GM18873 (cell line): ENCODE measurements around the gene FAM32A.
A peak's percentile ranks its signal among the peaks of the same experiment; 100 is the strongest.

Experiments used
- ATAC-seq: cut with Tn5 transposase; IDR thresholded peaks from one replicate; pipeline ENCODE4 v1.9.1; 2021; ENCODE audit warnings: mild to moderate bottlenecking, moderate library complexity, moderate number of reproducible peaks; ENCODE audit not compliant: unreplicated experiment, low FRiP score

FAM32A gene

DNA sequence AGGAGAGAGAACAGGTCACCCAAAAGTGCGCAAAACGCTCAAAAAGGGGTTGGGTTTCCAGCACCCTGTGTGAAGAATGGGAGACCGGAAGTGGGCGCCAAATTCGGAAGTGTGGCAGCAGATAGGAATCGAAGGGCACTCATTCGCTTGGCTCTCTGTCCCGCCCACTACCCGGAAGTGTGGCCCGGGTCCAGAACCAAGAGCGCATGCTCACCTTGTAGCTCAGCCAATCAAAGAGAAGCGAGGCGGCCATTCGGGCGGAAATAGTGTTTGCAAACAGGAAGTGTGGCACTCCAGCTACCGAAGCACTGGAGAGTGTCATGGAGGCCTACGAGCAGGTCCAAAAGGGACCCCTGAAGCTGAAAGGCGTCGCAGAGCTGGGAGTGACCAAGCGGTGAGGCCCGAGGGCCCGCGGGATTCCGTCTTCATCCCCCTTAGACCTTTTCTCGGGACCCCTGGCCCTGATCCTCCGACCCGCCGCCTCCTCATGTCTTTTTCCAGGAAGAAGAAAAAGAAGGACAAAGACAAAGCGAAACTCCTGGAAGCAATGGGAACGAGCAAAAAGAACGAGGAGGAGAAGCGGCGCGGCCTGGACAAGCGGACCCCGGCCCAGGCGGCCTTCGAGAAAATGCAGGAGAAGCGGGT is at the start of gene FAM32A:
FAM32A (plus strand) TSS at position 288 of the 645 bp plus-strand sequence; CDS start at position 321, 33 bp downstream.
- peak; percentile 85 for ATAC-seq

DNA sequence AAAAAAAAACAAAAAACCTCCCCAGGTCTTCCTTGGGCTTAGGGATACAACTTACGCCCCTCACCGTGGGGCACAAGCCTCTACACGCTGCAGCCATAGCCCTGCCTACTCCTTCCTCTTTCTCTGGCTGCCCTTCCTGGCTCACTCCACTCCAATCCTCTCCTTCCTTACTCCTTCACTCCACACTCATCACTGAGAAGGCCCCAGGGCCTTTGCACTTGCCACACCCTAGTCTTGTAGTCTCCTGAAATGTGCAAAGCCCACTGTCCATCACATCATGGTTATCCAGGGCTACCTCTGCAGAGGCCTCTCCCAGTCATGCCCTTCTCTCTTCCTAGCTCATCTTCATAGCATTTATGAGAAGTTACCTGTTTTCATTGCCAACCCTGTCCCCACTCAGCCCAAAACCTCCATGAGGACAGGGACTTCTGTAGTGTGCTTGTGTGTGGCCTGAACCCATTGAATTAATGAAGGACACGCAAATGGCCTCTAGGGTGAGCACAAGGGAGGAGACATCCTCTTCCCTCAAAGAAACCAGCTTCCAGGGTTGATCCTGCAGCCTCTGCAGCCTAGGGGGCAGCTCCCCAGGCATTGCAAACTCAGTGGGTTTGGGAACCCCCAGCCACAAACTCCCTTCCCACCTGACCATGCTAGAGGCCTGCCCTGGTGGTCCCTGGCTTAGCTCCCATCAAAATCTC is 49.6 kb upstream of the FAM32A start:
- no peak for ATAC-seq

DNA sequence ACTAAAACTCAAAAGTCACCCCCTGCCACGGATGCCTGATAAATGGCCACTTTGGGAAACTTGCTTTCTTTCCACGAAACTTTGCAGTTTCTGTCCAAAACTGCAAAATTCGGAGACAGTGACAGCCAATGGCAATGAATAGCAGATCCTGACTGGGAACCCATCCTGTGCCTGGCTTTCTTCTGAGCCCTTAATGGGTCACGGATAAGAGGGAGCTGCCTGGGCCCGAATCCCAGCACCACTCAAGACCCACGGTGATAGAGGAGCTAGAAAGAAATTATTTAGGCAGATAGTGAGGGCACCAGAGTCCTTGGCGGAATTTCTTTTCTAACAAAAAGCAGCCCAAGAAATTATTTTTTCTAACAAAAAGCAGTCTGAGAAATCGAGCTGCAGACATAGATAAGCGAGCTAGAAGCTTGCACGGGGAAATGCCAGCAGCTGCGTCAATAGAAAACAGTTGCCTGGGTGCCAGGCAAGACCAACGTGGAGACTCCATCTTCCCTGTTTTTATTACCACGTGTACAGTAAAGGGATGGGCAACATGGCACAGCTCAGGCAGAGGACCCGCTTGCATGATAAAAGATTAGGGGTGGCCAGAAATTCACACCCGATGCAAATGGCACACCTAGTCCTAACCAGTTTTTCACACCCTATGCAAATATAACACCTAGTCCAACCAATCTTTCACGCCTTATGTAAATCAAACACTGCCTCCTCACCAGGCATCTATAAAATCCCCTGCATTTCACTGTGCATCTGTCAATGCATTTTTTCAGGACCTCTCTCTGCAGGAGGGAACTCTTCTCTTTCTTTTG is 48.8 kb upstream of the FAM32A start:
- ATAC-seq: no peak

DNA sequence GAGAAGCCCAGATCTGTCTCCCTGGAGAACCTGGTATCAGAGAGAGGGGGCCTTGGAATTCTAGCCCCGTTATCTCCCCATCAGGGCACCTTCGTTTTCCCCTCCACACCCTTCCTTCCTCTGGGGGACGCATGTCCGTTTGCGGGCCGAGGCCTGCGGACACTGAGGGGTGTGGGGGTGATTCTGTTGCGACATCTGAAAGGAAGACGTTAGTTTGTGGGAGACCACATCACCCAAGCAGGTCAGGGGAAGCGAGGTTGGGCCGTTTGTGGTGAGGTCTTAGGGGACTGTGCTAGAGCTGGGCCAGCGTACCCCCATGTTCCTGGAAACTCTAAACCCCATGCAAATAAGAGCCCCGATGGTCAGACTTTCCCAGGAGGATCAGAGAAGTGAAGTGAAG is 45.5 kb upstream of the FAM32A start:
- ATAC-seq: no peak

DNA sequence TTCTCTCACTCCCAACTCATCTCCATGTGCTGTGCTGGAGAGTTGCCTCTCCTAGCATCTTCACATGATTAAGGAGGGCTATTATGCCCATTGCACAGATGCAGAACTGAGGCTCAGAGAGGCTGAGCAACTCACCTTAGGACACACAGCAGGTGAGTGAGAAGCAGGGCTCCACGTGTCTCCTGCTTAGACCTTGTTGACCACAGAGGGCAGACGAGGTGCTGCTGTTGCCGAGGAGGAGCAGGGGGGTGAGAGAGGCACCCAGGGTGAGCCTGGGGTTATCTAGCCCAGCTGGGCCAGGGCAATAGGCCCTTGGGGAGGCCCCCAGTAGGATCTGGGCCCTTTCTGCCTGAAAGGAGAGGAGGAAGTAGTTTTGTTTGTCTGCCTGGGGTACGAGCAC is 44.2 kb upstream of the FAM32A start:
- no peak for ATAC-seq

DNA sequence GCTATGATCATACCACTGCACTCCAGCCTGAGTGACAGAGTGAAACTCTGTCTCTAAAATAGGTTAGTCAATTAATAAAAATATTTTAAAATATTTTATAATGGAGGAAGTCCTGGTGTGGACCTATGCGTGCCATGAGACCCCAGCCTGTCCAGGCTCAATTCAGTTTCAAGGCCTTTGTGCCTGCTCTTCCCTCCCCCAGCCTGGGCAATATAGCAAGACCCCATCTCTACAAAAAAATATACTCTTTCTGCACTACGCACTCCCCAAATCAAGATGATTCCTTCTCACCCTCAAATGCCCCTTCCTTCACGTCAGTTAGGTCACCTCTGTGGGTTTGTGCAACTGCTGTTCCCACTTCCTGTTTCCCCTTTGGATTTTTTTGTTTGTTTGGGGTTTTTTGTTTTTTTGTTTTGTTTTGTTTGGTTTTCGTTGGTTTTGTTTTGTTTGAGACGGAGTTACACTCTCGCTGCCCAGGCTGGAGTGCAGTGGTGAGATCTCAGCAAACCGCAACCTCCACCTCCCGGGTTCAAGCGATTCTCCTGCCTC is 43.1 kb upstream of the FAM32A start:
- no peak for ATAC-seq

DNA sequence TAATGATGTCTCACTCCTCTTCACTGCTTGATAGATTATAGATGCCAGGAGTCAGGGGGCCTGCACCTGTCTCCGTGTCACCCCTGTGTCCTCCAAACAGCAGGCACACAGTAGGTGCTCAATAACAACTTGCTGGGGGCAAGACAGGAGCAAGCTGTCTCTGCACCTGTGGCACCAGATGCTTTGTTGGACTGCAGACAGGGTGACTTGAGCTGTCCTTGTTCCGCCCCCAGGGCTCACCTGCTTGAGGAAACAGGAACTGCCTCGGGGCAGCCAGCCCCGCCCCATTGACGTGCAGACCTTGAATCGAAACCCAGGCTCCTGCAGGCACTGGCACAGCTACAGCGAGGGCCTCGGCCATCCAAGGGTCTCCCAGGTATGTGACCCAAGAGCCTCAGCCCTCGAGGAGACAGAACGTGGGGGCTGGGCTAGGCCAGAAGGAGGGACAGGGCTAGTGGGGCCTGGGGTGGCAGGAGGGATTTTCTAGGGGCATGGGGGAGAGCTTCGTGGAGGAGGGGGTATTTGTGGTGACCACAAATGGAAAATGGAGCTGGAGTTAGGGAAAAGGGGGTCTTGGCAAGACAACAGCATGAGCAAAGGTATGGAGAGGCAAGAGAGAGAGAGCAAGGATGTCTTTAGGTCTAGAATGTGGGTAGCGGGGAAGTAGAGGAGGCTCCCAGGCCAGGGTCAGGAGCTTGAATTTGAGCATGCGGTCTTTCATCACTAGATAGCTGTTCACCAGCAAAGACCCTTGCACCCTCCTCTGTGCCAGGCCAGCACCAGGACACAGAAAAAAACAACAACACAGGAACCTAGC is 41.6 kb upstream of the FAM32A start, which contains the start of gene HSH2D:
HSH2D (plus strand) TSS at position 287 of the 817 bp plus-strand sequence. CDS start 5,066 bp downstream, outside the sequence.
- ATAC-seq: peak; percentile 36

DNA sequence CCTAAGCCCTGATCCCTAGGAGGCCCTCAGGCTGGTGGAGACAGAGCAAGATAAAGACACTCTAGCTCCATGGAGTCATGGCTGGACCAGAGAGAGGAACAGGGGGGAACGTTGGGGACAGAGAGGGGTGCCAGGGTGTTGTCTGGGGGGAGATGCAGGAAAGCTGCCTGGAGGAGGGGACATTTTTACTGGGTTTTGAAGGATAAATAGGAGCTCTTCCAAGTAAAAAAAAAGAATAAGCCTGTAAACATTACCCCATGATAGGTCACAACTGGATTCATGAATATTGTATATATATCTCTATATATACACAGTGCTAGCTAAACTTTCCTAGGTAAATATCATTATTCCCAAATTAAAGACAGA is 41.0 kb upstream of the FAM32A start:
- ATAC-seq: no peak

DNA sequence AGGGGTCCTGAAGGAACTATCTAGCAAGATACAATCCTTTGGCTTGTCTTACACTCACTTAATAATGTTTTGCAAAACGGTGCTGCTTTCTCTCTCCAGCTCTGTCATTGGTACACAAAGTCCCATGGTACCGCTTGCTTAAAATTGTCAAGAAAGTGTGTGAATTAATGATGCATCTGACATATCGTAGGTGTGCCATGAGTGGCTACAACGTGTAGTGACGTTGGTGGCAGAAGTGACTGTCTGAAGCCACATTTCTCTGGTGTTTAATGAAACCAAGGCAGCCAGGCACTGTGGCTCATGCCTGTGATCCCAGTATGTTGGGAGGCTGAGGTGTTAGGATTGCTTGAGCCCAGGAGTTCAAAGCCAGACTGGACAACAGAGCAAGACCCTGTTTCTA is 39.1 kb upstream of the FAM32A start:
- no peak for ATAC-seq

DNA sequence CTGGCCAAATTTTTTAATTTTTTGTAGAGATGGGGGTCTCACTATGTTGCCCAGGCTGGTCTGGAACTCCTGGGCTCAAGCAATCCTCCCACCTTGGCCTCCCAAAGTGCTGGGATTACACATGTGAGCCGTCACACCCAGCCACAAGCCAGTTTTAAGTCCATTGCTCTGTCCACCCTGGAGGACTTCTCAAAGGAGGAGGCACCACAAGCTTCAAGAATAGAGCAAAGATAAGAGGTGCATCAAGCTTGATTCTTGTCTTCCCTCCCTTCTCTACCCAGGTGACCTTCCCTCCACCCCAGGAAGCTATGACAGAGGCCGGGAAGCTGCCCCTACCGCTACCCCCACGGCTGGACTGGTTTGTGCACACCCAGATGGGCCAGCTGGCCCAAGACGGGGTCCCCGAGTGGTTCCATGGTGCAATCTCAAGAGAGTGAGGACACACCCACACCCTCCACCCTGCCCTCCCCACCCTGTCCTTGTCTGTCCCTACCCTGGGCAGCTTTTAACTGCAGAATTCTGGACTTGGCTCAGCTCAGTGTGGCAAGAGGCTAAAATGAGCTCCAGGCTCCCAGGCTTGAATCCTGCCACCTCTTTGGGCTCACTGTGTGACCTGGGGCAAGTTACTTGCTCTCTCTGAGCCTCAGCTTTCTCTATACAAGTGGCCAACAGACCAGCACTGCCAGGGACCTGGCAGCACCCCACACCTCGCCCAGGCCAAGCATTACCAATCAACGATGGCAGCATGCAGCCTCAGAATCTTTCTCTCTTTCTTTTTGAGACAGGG is 36.6 kb upstream of the FAM32A start:
- ATAC-seq: no peak

DNA sequence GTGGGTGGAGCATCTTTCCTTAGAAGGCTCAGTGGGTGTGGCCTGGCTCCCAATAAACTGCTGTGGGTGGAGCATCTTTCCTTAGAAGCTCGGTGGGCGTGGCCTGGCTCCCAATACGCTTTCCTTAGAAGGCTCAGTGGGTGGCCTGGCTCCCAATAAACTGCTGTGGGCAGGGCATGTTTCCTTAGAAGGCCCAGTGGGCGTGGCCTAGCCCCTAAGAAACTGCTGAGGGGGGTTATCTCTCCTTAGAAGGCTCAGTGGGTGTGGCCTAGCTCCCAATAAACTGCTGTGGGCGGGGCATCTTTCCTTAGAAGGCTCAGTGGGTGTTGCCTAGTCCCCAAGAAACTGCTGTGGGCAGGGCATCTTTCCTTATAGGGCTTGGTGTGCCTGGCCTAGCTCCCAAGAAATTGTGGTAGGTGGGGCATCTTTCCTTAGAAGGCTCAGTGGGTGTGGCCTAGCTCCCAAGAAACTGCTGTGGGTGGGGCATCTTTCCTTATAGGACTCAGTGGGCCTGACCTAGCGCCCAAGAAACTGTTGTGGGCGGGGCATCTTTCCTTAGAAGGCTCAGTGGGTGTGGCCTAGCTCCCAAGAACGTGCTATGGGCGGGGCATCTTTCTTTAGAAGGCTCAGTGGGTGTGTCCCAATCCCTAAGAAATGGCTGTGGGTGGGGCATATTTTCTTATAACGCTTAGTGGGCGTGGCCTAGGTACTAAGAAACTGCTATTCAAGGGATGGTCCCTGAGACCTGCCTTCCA is 31.5 kb upstream of the FAM32A start:
- ATAC-seq: no peak

DNA sequence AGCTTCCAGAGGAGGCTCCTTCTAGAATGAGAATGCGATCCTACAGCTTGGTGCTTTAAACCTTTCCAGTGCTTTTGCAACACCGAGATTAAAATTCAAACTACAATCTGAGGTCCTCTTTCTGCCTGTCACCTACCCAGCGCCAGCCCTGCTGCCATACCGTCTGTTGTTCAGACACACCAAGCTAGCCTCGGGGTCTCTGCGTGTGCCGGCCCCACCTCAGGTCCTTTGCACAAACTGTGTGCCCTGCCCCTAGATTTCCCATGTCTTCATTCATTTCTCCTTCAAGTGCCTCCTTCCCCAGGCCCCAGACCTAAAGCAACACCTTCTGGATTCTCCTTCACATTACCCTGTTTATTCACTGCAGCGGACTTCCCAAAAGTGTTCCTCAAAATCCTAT is 30.7 kb upstream of the FAM32A start:
- ATAC-seq: no peak

DNA sequence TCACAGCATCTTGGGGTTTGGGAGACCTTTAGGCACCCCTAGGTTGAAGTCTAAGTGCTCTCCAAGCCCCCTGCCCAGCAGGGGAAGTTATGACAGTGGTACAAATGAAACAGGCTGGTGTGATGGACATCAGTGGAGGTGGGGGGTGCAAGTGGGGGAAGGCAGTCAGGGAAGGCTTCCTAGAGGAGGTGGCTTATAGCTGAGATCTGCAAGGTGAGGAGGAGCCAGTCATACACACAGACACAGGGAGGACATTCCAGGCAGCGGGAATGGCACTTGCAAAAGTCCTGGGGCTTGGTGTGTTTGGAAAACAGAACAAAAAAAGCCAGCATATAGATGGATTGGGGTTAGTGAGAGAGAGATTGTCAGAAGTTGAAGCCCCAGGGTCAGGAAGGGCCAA is 30.1 kb upstream of the FAM32A start:
- ATAC-seq: no peak

DNA sequence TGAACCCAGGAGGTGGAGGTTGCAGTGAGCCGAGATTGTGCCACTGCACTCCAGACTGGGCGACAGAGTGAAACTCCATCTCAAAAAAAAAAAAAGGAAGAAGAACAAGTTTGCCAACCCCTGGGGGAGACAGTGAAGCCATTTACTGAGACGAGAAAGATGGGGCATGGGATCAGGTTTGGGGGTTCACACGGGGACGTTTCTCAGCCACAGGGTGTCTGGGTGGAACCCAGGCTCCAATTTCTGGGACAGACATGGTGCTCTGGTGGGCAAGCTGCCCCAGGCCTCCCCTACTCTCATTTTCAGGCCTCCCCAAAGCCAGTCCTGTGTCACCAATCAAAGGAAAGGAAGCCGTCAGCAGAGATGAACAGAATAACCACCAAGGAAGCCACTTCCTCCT is 28.3 kb upstream of the FAM32A start:
- no peak for ATAC-seq

DNA sequence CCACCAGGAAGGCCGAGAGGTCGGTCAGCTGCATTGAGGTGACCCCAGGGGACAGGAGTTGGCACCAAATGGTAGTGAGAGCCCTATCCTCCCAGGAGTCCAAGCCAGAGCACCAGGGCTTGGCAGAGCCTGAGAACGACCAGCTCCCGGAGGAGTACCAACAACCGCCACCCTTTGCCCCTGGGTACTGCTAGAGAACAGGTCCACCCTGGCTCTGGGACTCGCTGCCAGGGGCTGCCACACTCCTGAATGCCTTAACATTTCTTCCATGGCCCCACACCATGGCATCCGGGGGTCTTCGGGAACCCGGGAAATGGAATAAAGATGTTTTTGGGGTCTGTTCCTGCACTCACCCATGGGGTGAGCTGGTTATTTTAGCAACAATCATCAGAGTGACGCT is 27.6 kb upstream of the FAM32A start:
- ATAC-seq: no peak

DNA sequence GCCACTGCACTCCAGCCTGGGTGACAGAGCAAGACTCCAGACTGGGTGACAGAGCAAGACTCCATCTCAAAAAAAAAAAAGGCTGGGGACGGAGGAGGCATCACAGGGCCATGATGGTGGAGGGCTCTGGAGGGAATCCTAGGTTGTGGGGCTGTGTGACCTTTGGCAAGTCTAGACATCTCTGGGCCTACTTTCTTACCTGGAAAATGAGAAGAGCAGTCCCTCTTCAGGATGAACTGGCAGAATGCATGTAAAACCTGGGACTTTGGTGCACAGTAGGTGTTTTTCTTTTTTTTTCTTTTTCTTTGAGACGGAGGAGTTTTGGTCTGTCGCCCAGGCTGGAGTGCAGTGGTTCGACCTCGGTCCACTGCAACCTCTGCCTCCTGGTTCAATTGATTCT is 25.6 kb upstream of the FAM32A start:
- ATAC-seq: no peak

DNA sequence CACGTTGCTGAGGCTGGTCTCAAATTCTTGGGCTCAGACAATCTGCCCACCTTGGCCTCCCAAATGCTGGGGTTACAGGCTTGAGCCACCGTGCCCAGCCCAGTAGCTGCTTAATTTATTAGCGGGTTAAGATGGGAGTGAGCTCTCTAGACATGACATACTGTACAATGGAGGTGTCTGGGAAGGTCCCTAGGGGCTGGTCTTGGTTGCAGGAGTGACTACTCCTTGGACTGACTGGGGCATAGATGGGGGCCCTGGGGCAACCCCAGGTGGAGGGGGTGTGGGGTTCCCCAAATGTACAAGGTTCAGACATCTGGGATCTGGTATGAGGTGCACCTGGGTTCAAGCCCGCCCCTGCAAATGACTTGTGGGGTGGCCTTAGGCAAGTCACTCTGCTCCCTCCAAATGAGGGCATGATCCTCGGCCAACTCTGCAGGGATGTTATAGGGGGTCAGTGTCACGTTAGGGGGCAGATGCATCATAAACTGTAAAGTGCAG is 24.7 kb upstream of the FAM32A start:
- no peak for ATAC-seq

DNA sequence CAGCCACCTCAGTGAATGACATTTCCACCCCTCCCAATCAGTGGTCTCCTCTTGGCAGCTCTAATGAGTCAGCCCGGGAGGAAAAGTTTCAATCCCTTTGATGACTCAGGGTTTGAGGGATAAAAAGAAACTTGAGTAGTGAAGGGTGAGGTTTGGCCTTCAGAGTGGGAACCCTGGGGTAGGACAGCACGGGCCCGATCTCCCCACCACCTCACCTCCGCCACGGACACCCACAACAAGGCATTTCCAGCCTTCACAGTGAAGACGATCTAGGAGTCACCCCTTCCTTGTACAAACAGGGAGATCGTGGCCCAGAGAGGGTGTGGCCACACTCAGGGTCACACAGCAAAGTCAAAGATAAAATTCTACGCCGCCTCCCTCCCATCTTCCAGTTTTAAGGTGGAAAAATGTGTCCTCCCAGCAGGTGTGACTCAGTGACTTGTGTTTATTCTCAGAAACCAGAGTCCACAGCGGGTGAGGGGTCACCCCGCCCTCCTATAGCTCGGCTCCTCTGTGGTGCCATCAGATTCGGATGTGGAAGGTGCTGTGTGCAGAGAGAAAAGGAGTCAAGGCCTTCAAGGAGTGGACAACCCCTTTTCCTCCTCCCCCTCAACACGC is 24.2 kb upstream of the FAM32A start:
- ATAC-seq: no peak
